AG04450 (cell line): Measurements from ENCODE around the gene NFX1. TPM values are rescaled to one million over a fixed set of nuclear protein-coding genes. Genes with fewer than 3 reads are reported as not detected.
"Not testable (repeated sequence)": the region's sequence is repeated elsewhere in the genome, so short reads cannot be mapped to it uniquely, and the experiment has no call there.

Experiments
- CTCF ChIA-PET: fragments of 300-600, 350-600 bp; formaldehyde crosslinking; extraction: SDS; loops from one replicate; lab custom pipeline; 2022; ENCODE audit warnings: antibody characterized with exemption, inconsistent platforms; lab: Charles Lee
- POLR2A ChIA-PET: fragments of 350-600 bp; formaldehyde crosslinking; extraction: SDS; loops from one replicate; lab custom pipeline; 2021; ENCODE audit warnings: antibody characterized with exemption, inconsistent platforms; lab: Yijun Ruan, JAX
- DNase-seq: peaks from one replicate; pipeline ENCODE4 v3.0.0-alpha.2; 2011; ENCODE audit warnings: low read depth, low spot score
- H3K27ac ChIP-seq: one replicate; pipeline ENCODE4 v1.5.1; 2012; ENCODE audit warnings: low read depth, low read length, control low read depth
- H3K27me3 ChIP-seq: one replicate; pipeline ENCODE4 v1.6.0; 2012; ENCODE audit warnings: low read length; ENCODE audit not compliant: control insufficient read depth, insufficient read depth
- H3K4me3 ChIP-seq: 2 replicates; pipeline ENCODE4 v1.5.1; 2011; ENCODE audit warnings: mild to moderate bottlenecking, low read depth, low read length, control low read depth
- H3K9me3 ChIP-seq: 2 replicates; pipeline ENCODE4 v1.5.1; 2012; ENCODE audit warnings: low read length; ENCODE audit not compliant: control insufficient read depth, insufficient read depth
- polyA plus RNA-seq: library from polyadenylated mRNA; depleted of rRNA; stranded (reverse); fragments of >200 nt; gene quantifications from 2 replicates; pipeline ENCODE4 v1.2.3, GENCODE V29; 2011
- TF ChIP-seq, protein P1 (sequence below): IDR thresholded peaks from 2 replicates; pipeline ENCODE4 v1.5.1; 2011; ENCODE audit warnings: low read depth, low read length, control low read depth, inconsistent platforms

The NFX1 gene
- polyA plus RNA-seq, 1 experiment = 39.2 TPM

DNA sequence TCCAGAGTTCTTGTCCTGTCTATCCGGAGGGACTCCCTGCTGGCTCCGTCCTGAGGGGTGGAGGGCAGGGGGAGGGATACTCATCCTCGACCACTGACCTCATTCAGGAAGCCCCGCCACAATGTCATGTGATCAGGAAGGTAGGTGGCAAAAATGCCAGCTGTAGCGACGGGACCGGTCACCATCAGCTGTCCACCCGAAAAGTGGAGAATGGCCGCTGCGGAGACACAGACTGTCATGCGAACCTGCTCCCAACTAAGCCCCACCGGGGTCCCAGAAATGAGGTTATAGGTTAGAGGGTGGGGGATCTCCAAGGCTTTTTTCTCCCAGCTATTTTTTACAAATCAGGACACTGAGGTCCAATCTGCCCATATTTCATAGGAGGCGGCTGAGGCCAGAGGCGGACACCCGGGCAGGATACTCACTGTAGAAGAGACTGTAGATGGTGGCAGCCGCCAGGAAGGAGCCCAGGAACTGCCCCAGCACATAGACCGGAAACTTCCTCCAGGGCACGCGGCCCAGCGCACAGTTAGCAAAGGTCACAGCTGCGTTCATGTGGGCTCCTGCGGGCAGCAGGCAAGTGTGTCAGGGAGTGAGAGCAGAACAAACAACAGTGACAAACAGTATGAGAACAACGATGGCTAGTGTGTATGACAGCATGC lies 95.8 kb downstream of the NFX1 start:
- CTCF ChIA-PET = interaction anchor here (1.4 kb wide), 1 partner anchor 12 kb away, joined by 7 read pairs; no protein-coding TSS in a partner anchor
- DNase-seq, POLR2A ChIA-PET: not testable (repeated sequence)

DNA sequence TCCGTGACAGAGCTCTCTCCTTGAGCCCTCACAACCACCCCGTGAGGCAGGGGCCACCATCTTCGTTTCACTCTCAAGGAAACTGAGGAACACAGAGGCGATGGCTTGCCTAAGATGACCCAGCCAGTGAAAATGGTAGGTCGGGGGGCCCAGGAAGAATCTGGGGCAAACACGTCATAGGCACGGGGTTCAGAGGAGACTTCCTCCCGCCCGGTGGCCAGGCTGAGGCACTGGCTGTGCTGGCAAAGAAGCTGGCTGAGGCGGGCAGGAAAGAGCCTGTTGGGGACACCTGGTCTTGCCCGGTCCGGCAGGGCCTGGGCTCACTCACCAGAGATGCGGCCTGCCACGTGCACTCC lies 96.3 kb downstream of the NFX1 start:
- H3K9me3 ChIP-seq, H3K27me3 ChIP-seq, H3K27ac ChIP-seq, POLR2A ChIA-PET, H3K4me3 ChIP-seq, DNase-seq: not testable (repeated sequence)
- CTCF ChIA-PET = interaction anchor here (1.4 kb wide), 1 partner anchor 12 kb away, joined by 7 read pairs; no protein-coding TSS in a partner anchor

More for the DNA sequence above, 95.8 kb downstream of the NFX1 start:
- H3K9me3 ChIP-seq, H3K27ac ChIP-seq, H3K4me3 ChIP-seq, H3K27me3 ChIP-seq: not testable (repeated sequence)

- H3K27me3 ChIP-seq, H3K9me3 ChIP-seq, H3K4me3 ChIP-seq, DNase-seq, H3K27ac ChIP-seq: not testable (repeated sequence)
- ChIA-PET CTCF (interaction anchor here (1.4 kb wide), 1 partner anchor 13 kb away, joined by 7 read pairs; no protein-coding TSS in a partner anchor), POLR2A (interaction anchor here (0.6 kb wide), 1 partner anchor 65 kb away, joined by 4 read pairs; no protein-coding TSS in a partner anchor)
Measured at GRCh38 chr9:33386998-33387397, 96.7 kb downstream of the NFX1 start.

DNA sequence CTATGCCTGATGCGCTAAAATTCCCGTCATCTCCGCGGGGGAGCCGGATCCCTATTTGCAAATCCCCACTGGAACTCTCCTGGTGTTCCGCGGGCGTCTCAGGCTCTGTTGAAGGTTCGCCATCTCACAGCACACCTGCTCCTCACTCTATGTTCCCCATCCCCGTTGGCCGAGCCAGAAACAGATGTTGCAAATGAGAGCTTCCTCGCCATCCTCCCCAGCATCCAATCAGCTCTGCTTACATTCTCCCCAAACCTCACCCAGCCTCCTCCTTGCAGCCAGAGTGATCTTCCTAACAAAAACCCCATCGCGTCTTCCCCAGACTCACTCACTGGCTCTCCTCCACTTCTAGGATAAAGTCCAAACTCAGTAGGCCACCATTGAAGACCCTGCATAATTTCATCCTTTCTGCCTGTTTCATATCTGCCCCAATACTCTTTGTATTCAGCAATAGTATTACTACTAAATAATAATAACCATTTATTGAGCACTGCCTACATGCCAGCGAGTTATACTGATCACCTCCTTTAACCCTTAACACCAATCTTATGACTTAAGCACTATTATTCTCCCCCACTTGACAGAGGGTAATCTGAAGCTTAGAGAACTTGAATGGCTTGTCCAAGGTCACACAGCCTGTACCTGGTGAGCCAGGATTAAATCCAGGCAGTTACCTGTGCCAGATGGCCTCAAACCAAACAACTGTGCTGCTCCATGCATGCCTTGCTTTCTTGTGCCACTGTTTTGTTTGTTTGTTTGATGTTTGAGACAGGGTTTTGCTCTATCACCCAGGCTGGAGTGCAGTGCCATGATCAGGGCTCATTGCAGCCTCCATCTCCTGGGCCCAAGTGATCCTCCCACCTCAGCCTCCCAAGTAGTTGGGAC lies 98.0 kb downstream of the NFX1 start:
- ChIA-PET CTCF (interaction anchor here (0.6 kb wide), 1 partner anchor 20 kb away, joined by 3 read pairs; no protein-coding TSS in a partner anchor), POLR2A (no interaction called here)
- Histone ChIP-seq H3K9me3 (no peaks in the 10 kb centered on the region), H3K27me3 (no peaks in the 10 kb centered on the region), H3K4me3 (no peak overlapping the region), H3K27ac (no peak overlapping the region)
- no peak for DNase-seq
- TF ChIP-seq, protein P1, sequence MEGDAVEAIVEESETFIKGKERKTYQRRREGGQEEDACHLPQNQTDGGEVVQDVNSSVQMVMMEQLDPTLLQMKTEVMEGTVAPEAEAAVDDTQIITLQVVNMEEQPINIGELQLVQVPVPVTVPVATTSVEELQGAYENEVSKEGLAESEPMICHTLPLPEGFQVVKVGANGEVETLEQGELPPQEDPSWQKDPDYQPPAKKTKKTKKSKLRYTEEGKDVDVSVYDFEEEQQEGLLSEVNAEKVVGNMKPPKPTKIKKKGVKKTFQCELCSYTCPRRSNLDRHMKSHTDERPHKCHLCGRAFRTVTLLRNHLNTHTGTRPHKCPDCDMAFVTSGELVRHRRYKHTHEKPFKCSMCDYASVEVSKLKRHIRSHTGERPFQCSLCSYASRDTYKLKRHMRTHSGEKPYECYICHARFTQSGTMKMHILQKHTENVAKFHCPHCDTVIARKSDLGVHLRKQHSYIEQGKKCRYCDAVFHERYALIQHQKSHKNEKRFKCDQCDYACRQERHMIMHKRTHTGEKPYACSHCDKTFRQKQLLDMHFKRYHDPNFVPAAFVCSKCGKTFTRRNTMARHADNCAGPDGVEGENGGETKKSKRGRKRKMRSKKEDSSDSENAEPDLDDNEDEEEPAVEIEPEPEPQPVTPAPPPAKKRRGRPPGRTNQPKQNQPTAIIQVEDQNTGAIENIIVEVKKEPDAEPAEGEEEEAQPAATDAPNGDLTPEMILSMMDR = no peak

DNA sequence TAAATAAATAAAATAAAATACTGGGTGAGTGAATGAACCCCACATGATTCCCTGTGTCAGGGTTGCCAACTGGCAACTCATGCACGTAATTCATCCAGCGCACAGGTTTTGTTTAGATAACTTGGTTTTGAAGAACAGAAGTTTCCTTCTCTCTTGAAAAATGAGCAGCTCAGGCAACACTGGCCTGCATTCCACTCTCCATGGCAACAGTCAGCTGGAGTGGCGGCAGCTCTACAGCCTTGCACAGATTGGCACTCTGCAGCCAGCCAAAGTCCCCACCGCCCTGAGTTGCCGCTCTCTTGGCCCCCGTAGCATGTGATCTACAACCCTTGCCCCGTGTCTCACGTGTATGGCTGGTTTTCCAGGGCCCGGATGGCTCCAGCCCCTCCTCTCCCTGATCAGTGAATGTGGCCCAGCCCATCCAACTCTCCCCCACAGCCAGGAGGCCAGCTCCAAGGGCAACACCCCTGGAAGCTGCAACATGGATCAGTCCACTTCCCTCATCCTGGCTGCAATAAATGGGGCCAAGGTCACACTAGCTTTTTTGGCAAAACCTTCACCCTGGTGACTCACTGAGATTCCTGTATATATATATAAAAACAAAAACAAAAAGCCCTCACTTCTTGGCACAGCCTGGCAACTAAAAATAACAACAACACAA lies 100.9 kb downstream of the NFX1 start:
- peak; percentile 82 for DNase-seq
- peak overlapping the region; percentile 62 for H3K27ac ChIP-seq
- not testable (repeated sequence) for H3K4me3 ChIP-seq, H3K9me3 ChIP-seq, H3K27me3 ChIP-seq
- POLR2A ChIA-PET = interaction anchor here (1.4 kb wide), 1 partner anchor 71 kb away, joined by 8 read pairs; no protein-coding TSS in a partner anchor
- CTCF ChIA-PET = interaction anchor here (1.3 to 2.1 kb wide), 2 partner anchors 16 to 75 kb away, joined by 8 to 10 read pairs; no protein-coding TSS in a partner anchor

GRCh38 chr9:33392591-33393021 lies 102.3 kb downstream of the NFX1 start:
- CTCF ChIA-PET = interaction anchor here (0.6 to 1.7 kb wide), 3 partner anchors 18 to 74 kb away, joined by 3 to 5 read pairs (median 4); no protein-coding TSS in a partner anchor
- DNase-seq, H3K4me3 ChIP-seq, H3K27ac ChIP-seq, H3K9me3 ChIP-seq, POLR2A ChIA-PET, H3K27me3 ChIP-seq: not testable (repeated sequence)

DNA sequence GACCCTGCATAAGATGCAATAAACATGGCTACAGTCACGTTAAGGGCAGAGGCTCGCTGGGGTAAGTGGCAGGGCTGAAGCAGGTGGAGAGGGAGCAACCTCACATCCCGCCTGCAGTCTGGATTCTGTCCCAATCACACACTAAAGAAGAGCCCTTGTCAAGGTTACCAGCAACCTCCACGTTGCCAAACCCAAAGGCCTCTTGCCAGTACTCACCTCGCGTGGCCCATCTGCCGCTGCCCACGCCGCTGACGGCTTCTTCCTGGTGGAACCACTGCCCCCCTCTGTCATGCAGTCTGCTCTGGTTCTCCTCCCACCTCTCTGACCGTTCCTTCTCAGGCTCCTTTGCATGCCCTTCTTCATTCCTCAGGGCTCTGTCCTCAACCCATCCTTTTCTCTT lies 103.3 kb downstream of the NFX1 start:
- H3K9me3 ChIP-seq = no peaks in the 10 kb centered on the region
- ChIA-PET CTCF (interaction anchor here (1.4 to 1.7 kb wide), 2 partner anchors 19 to 73 kb away, joined by 4 to 5 read pairs; no protein-coding TSS in a partner anchor), POLR2A (no interaction called here)
- H3K4me3 ChIP-seq = no peak overlapping the region
- TF ChIP-seq, protein P1 = no peak
- H3K27ac ChIP-seq = no peak overlapping the region
- no peaks in the 10 kb centered on the region for H3K27me3 ChIP-seq
- DNase-seq = no peak

GRCh38 chr9:33393986-33394385 lies 103.7 kb downstream of the NFX1 start:
- H3K4me3 ChIP-seq, POLR2A ChIA-PET, DNase-seq, H3K27ac ChIP-seq, H3K9me3 ChIP-seq, H3K27me3 ChIP-seq: not testable (repeated sequence)
- CTCF ChIA-PET = interaction anchor here (1.4 to 1.7 kb wide), 2 partner anchors 19 to 72 kb away, joined by 4 to 5 read pairs; no protein-coding TSS in a partner anchor

DNA sequence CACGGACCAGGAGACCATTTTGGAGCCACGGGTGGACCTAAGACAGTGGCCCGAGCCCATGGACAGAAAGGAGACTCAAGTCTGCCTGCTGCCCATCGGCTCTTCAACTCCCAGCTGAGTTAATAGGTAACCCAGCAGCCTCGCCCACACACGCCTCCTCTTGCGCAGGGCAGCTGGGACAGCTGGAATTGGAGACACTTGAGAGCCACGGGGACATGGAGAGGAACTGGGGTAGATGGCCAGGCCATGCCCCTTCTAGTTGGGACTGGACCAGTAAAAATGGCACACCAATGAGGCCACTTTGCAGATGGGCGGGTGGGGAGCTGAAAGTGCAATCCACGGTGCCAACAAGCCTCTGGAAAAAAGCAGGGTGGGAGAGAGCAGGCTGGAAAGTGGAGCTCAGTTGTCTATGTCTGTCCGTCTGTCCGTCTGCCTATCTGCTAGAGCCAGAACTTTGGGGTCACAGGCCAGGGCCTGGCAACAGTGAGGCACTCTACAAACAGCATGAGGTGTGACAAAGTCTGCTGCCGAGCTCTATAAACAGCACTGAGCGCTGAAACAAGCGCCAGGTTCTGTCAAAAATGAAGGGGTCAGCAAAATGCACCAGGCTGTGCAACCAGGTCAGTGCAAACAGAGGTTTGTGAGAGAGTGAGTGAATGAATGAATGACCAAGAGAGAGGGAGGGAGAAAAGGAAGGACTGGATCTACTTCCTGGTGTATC lies 105.0 kb downstream of the NFX1 start:
- POLR2A ChIA-PET, DNase-seq, CTCF ChIA-PET, H3K9me3 ChIP-seq, H3K4me3 ChIP-seq, H3K27me3 ChIP-seq, H3K27ac ChIP-seq: not testable (repeated sequence)
